ENCODE results near the gene PLAC8L1. TPM values are rescaled to one million over a fixed set of nuclear protein-coding genes. Genes with fewer than 3 reads are reported as not detected.

PLAC8L1 gene
- total and polyA plus RNA-seq, 2 of the 8 experiments (the other 6 are each of a cell fraction or from before 2014, with no cell fraction given): 0.42 TPM; not detected in 1

GRCh38 chr5:146107901-146108300 lies 2.5 kb upstream of the PLAC8L1 start:
- DNase-seq (ENCODE audit: low read depth in 1 of 2, low spot score in 2 of 2) (no peak), FAIRE-seq (no peak)
- H3K4me2 ChIP-seq (ENCODE audit: insufficient read depth in 1 of 2, low read depth in 2 of 2, low read length in 2 of 2): no peak overlapping the region
- no peak overlapping the region for H3K14ac ChIP-seq (ENCODE audit: insufficient read length)
- no peak overlapping the region for H3K4ac ChIP-seq (replicated peaks; ENCODE audit: insufficient read length, low read depth, low read length)
- 86% methylated on average over 1 of the region's 1 CpG; no CpG with 5 or more reads in 1 of the 2 experiments for WGBS, 2 experiments (ENCODE audit: extremely low coverage in 1 of 2, insufficient coverage in 1 of 2, insufficient read length in 1 of 2, insufficient replicate concordance in 2 of 2, low coverage in 1 of 2, low lambda C conversion rate in 2 of 2, missing lambda C conversion rate in 1 of 2)
- no peak overlapping the region for H3K27ac ChIP-seq (ENCODE audit: low read depth, low read length)
- H3K4me3 ChIP-seq (ENCODE audit: extremely low read depth in 1 of 4, insufficient read depth in 2 of 4, low read depth in 3 of 4, low read length in 4 of 4): no peak overlapping the region
- no peak overlapping the region for H2BK20ac ChIP-seq (ENCODE audit: low read length)
- no peak overlapping the region for H4K5ac ChIP-seq (ENCODE audit: insufficient read length, low read depth, low read length)
- H3K23me2 ChIP-seq (ENCODE audit: low read depth, low read length): no peaks in the 10 kb centered on the region
- no peak overlapping the region for H3K56ac ChIP-seq (replicated peaks; ENCODE audit: insufficient read length, low read depth, low read length)
- H3K9ac ChIP-seq (replicated peaks in 1 of 4; ENCODE audit: extremely low read depth in 1 of 4, low read depth in 3 of 4, low read length in 3 of 4): no peak overlapping the region
- no peaks in the 10 kb centered on the region for H4K20me1 ChIP-seq (replicated peaks in 1 of 2; ENCODE audit: control insufficient read depth in 1 of 2, insufficient read depth in 2 of 2, low read length in 2 of 2)
- H2AFZ ChIP-seq (ENCODE audit: low read length): no peak overlapping the region
- peaks cover 0 to 15% (median 10%) of the 10 kb centered on the region in 4 experiments; a peak in 4 of 8 replicates for H3K36me3 ChIP-seq (ENCODE audit: control insufficient read depth in 2 of 4, insufficient read depth in 4 of 4, low read length in 3 of 4)
- no peaks in the 10 kb centered on the region for H3K79me2 ChIP-seq (ENCODE audit: control insufficient read depth in 1 of 2, insufficient read depth in 2 of 2, low read length in 2 of 2)
- no peak for TF ChIP-seq EP300 (IDR thresholded peaks at IDR 0.05; ENCODE audit: borderline replicate concordance in 1 of 2, low read depth in 2 of 2, low read length in 2 of 2)
- TF ChIP-seq EZH2 (IDR thresholded peaks at IDR 0.05; ENCODE audit: low read depth, low read length, severe bottlenecking): no peak
- TF ChIP-seq CEBPB (IDR thresholded peaks at IDR 0.05; ENCODE audit: low read depth, low read length): 0 out of 2 replicates have a peak, but pooled peaks have one; percentile 20
- TF ChIP-seq MAX (IDR thresholded peaks at IDR 0.05): no peak
- no peak overlapping the region for H2BK15ac ChIP-seq (ENCODE audit: low read length)
- POLR2A ChIA-PET (ENCODE audit: partially characterized antibody): interaction anchor here (1.0 to 2.4 kb wide), 2 partner anchors 9 to 14 kb away, joined by 4 to 7 read pairs; no protein-coding TSS in a partner anchor
- H4K8ac ChIP-seq (ENCODE audit: extremely low read depth, insufficient read depth, low read length): no peak overlapping the region
- H3K27me3 ChIP-seq (replicated peaks in 1 of 4; ENCODE audit: control insufficient read depth in 3 of 4, extremely low read depth in 1 of 4, insufficient read depth in 3 of 4, low read length in 3 of 4): no peaks in the 10 kb centered on the region
- no peak overlapping the region for H2BK12ac ChIP-seq (ENCODE audit: low read depth, low read length)
- H3K23ac ChIP-seq (ENCODE audit: insufficient read length): no peak overlapping the region
- H2AK5ac ChIP-seq (ENCODE audit: low read depth, low read length): no peak overlapping the region
- CTCF ChIA-PET (ENCODE audit: partially characterized antibody): interaction anchor here (0.9 to 1.9 kb wide), 2 partner anchors 12 to 61 kb away, joined by 3 to 5 read pairs; no protein-coding TSS in a partner anchor
- H2BK5ac ChIP-seq (ENCODE audit: low read depth, low read length): no peak overlapping the region
- no peak overlapping the region for H4K91ac ChIP-seq (replicated peaks; ENCODE audit: insufficient read length, low read length)
- H3K18ac ChIP-seq (ENCODE audit: extremely low read depth, low read length): no peak overlapping the region
- no peaks in the 10 kb centered on the region for H3K79me1 ChIP-seq (ENCODE audit: low read depth, low read length)
- no peak overlapping the region for H2BK120ac ChIP-seq (replicated peaks; ENCODE audit: low read depth, low read length)
- H3K9me3 ChIP-seq (ENCODE audit: insufficient read depth in 2 of 2, low read depth in 1 of 2, low read length in 1 of 2): no peaks in the 10 kb centered on the region
- H3K4me1 ChIP-seq (replicated peaks in 1 of 4; ENCODE audit: control insufficient read depth in 3 of 4, insufficient read depth in 4 of 4, low read length in 3 of 4): no peaks in the 10 kb centered on the region

Measured in H1 (cell line).